Left ventricle myocardium inferior (tissue), 1 donor: ENCODE results near the gene PARP2. TPM values are rescaled to one million over a fixed set of nuclear protein-coding genes. Genes with fewer than 3 reads are reported as not detected.

Experiments used
- DNase-seq: peaks from one replicate; pipeline ENCODE4 v3.0.0-alpha.2; 2020
- H3K27ac ChIP-seq: fragments of 200-600 bp; replicated peaks from 2 replicates; pipeline ENCODE4 v1.8.0; 2021
- H3K27me3 ChIP-seq: fragments of 200-600 bp; 2 replicates; pipeline ENCODE4 v1.8.0; 2021; ENCODE audit warnings: low read depth
- H3K36me3 ChIP-seq: fragments of 200-600 bp; 2 replicates; pipeline ENCODE4 v1.8.0; 2021
- H3K4me1 ChIP-seq: fragments of 200-600 bp; 2 replicates; pipeline ENCODE4 v1.8.0; 2021
- H3K4me3 ChIP-seq: fragments of 200-600 bp; 2 replicates; pipeline ENCODE4 v1.8.0; 2021; ENCODE audit warnings: mild to moderate bottlenecking, moderate library complexity
- H3K9me3 ChIP-seq: fragments of 200-600 bp; replicated peaks from 2 replicates; pipeline ENCODE4 v1.8.0; 2021
- CTCF ChIP-seq: fragments of 200-600 bp; IDR thresholded peaks from 2 replicates; pipeline ENCODE4 v1.8.0; 2021; ENCODE audit warnings: antibody characterized with exemption, mild to moderate bottlenecking, borderline replicate concordance
- intact Hi-C: fragments of 100-400 bp; cut with micrococcal nuclease; formaldehyde crosslinking; loops from one replicate; pipeline ENCODE4 v1.11.0; 2022
- total RNA-seq: library from RNA; stranded (reverse); fragmentation: NEBNext Ultra II Directional; extraction: Animal tissue kit (Norgen Biotek cat#: 25700); gene quantifications from one replicate; pipeline ENCODE4 v1.2.1, GENCODE V29; 2021
- donor health status: DM: no; HTN: yes; CAD: no; lungs with severe emphysema.

Gene PARP2
- total RNA-seq, 1 donor from 2014 or later = 15.6 TPM

- Histone ChIP-seq H3K27ac (no peak overlapping the region), H3K27me3 (no peaks in the 10 kb centered on the region), H3K9me3 (no peaks in the 10 kb centered on the region), H3K4me1 (no peaks in the 10 kb centered on the region), H3K36me3 (peaks cover 99% of the 10 kb centered on the region), H3K4me3 (no peak overlapping the region)
- intact Hi-C loops = no loop called here
- no peak for DNase-seq
- TF ChIP-seq CTCF = no peak
Observed at GRCh38 chr14:20381341-20381740, 37.9 kb downstream of the PARP2 start.

GRCh38 chr14:20382526-20382925, 39.1 kb downstream of the PARP2 start:
- no peak for DNase-seq
- no peak for TF ChIP-seq CTCF
- no peak overlapping the region for H3K27ac ChIP-seq

GRCh38 chr14:20383032-20383431, 39.6 kb downstream of the PARP2 start:
- no peak overlapping the region for H3K4me3 ChIP-seq
- intact Hi-C loops = no loop called here
- H3K27ac ChIP-seq = no peak overlapping the region
- no peaks in the 10 kb centered on the region for H3K4me1 ChIP-seq
- no peaks in the 10 kb centered on the region for H3K9me3 ChIP-seq
- no peaks in the 10 kb centered on the region for H3K27me3 ChIP-seq
- DNase-seq = no peak
- TF ChIP-seq CTCF = no peak
- peaks cover 95% of the 10 kb centered on the region for H3K36me3 ChIP-seq

More at GRCh38 chr14:20382526-20382925, 39.1 kb downstream of the PARP2 start:
- Histone ChIP-seq H3K4me1 (no peaks in the 10 kb centered on the region), H3K27me3 (no peaks in the 10 kb centered on the region), H3K9me3 (no peaks in the 10 kb centered on the region), H3K4me3 (no peak overlapping the region), H3K36me3 (peaks cover 95% of the 10 kb centered on the region)
- intact Hi-C loops = no loop called here

- Histone ChIP-seq H3K4me3 (no peak overlapping the region), H3K4me1 (no peaks in the 10 kb centered on the region), H3K27ac (no peak overlapping the region), H3K9me3 (no peaks in the 10 kb centered on the region), H3K36me3 (peaks cover 95% of the 10 kb centered on the region), H3K27me3 (no peaks in the 10 kb centered on the region)
- DNase-seq = no peak
- TF ChIP-seq CTCF = no peak
- intact Hi-C loops = no loop called here
Observed at GRCh38 chr14:20383636-20384035, 40.2 kb downstream of the PARP2 start.

GRCh38 chr14:20384321-20384720, 40.9 kb downstream of the PARP2 start:
- no peak overlapping the region for H3K4me3 ChIP-seq
- TF ChIP-seq CTCF = no peak

GRCh38 chr14:20384886-20385285, 41.5 kb downstream of the PARP2 start:
- DNase-seq = no peak
- no peaks in the 10 kb centered on the region for H3K27me3 ChIP-seq
- intact Hi-C loops = no loop called here
- no peak for TF ChIP-seq CTCF
- H3K4me1 ChIP-seq = no peaks in the 10 kb centered on the region
- no peak overlapping the region for H3K27ac ChIP-seq
- H3K9me3 ChIP-seq = no peaks in the 10 kb centered on the region
- H3K4me3 ChIP-seq = no peak overlapping the region
- H3K36me3 ChIP-seq = peaks cover 95% of the 10 kb centered on the region

More at GRCh38 chr14:20384321-20384720, 40.9 kb downstream of the PARP2 start:
- Histone ChIP-seq H3K27ac (no peak overlapping the region), H3K9me3 (no peaks in the 10 kb centered on the region), H3K36me3 (peaks cover 95% of the 10 kb centered on the region), H3K4me1 (no peaks in the 10 kb centered on the region), H3K27me3 (no peaks in the 10 kb centered on the region)
- no peak for DNase-seq
- intact Hi-C loops = no loop called here
